Measurements from ENCODE around the gene MYADM.

DNA sequence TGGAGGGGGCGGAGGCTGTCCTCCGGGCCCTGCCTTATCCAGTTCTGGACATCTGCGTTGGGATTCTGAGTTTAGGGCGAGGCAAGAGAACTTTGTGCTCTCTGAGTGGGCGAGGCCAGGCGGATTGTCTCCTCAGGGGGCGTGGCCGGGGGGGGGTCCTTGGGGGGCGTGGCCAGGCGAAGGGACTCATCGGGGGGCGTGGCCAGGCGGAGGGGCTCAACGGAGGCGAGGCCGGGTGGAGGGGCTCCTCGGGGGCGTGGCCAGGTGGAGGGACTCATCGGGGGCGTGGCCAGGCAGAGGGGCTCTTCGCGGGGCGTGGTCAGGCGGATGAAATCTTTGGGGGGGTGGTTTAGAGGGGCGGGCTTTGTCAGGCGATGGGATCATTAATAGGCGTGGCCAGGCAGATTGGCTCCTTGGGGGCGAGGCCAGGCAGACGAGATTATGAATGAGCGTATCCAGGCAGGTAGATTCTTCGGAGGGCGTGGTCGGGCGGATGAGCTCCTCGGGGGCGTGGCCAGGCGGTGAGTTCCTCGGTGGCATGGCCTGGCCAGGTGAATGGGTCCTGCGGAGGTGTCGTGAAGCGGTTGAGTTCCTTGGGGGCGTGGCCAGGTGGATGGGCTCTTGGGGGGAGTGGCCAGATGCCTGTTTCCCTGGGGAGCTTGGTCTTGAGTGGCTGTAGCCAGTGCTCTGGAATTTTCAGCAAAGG lies 31.1 kb downstream of the MYADM start:
- TF ChIP-seq ZNF546 (CRISPR knock-in tag; conservative IDR thresholded peaks at IDR 0.05) (no peak), ZFP37 (CRISPR knock-in tag; IDR thresholded peaks at IDR 0.05; ENCODE audit: borderline replicate concordance) (no peak), TSC22D2 (CRISPR knock-in tag; IDR thresholded peaks at IDR 0.05; ENCODE audit: borderline replicate concordance) (no peak), SMC3 (IDR thresholded peaks at IDR 0.05; ENCODE audit: low read length) (no peak)
- TF ChIP-seq, protein P1, sequence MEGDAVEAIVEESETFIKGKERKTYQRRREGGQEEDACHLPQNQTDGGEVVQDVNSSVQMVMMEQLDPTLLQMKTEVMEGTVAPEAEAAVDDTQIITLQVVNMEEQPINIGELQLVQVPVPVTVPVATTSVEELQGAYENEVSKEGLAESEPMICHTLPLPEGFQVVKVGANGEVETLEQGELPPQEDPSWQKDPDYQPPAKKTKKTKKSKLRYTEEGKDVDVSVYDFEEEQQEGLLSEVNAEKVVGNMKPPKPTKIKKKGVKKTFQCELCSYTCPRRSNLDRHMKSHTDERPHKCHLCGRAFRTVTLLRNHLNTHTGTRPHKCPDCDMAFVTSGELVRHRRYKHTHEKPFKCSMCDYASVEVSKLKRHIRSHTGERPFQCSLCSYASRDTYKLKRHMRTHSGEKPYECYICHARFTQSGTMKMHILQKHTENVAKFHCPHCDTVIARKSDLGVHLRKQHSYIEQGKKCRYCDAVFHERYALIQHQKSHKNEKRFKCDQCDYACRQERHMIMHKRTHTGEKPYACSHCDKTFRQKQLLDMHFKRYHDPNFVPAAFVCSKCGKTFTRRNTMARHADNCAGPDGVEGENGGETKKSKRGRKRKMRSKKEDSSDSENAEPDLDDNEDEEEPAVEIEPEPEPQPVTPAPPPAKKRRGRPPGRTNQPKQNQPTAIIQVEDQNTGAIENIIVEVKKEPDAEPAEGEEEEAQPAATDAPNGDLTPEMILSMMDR (CRISPR knock-in tag; IDR thresholded peaks at IDR 0.05): no peak
- TF ChIP-seq, protein P2, sequence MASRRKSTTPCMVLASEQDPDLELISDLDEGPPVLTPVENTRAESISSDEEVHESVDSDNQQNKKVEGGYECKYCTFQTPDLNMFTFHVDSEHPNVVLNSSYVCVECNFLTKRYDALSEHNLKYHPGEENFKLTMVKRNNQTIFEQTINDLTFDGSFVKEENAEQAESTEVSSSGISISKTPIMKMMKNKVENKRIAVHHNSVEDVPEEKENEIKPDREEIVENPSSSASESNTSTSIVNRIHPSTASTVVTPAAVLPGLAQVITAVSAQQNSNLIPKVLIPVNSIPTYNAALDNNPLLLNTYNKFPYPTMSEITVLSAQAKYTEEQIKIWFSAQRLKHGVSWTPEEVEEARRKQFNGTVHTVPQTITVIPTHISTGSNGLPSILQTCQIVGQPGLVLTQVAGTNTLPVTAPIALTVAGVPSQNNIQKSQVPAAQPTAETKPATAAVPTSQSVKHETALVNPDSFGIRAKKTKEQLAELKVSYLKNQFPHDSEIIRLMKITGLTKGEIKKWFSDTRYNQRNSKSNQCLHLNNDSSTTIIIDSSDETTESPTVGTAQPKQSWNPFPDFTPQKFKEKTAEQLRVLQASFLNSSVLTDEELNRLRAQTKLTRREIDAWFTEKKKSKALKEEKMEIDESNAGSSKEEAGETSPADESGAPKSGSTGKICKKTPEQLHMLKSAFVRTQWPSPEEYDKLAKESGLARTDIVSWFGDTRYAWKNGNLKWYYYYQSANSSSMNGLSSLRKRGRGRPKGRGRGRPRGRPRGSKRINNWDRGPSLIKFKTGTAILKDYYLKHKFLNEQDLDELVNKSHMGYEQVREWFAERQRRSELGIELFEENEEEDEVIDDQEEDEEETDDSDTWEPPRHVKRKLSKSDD (CRISPR knock-in tag; IDR thresholded peaks at IDR 0.05; ENCODE audit: low read depth): no peak

All from HepG2 (cell line).